HS-5 (cell line): Measurements from ENCODE around the gene SLF2.

Experiments used
- DNase-seq: peaks from one replicate; pipeline ENCODE4 v3.0.0-alpha.2; 2012; ENCODE audit warnings: low read depth

SLF2 gene

GRCh38 chr10:100901051-100901450 is 11.7 kb upstream of the SLF2 start:
- no peak for DNase-seq

- no peak for DNase-seq
These were observed 10.1 kb upstream of the SLF2 start for GRCh38 chr10:100902622-100903021.

- no peak for DNase-seq
These were observed 7.8 kb upstream of the SLF2 start for GRCh38 chr10:100904917-100905316.

- no peak for DNase-seq
These were observed 5.6 kb upstream of the SLF2 start for GRCh38 chr10:100907175-100907574.

GRCh38 chr10:100907773-100908363 is 4.9 kb upstream of the SLF2 start:
- DNase-seq: no peak

GRCh38 chr10:100908378-100908777 is 4.4 kb upstream of the SLF2 start:
- DNase-seq: no peak

- DNase-seq: no peak
These were observed 3.1 kb upstream of the SLF2 start for GRCh38 chr10:100909501-100910263.

GRCh38 chr10:100911472-100911871 is 1.3 kb upstream of the SLF2 start:
- DNase-seq: no peak

GRCh38 chr10:100912013-100912604 is 654 bp upstream of the SLF2 start:
- no peak for DNase-seq

GRCh38 chr10:100913470-100913865 is 705 bp downstream of the SLF2 start:
- DNase-seq: no peak

- DNase-seq: no peak
These were observed 4.3 kb downstream of the SLF2 start for GRCh38 chr10:100917071-100917470.

- DNase-seq: no peak
These were observed 10.8 kb downstream of the SLF2 start for GRCh38 chr10:100923580-100923979.

- no peak for DNase-seq
These were observed 14.5 kb downstream of the SLF2 start for GRCh38 chr10:100927266-100927665.

- DNase-seq: no peak
These were observed 15.3 kb downstream of the SLF2 start for GRCh38 chr10:100928039-100928438.

GRCh38 chr10:100930368-100930767 is 17.6 kb downstream of the SLF2 start:
- DNase-seq: no peak

- DNase-seq: no peak
These were observed 21.4 kb downstream of the SLF2 start for GRCh38 chr10:100934084-100934659.

- DNase-seq: no peak
These were observed 27.1 kb downstream of the SLF2 start for GRCh38 chr10:100939763-100940344.

- DNase-seq: no peak
These were observed 29.5 kb downstream of the SLF2 start for GRCh38 chr10:100942229-100942628.

- no peak for DNase-seq
These were observed 30.7 kb downstream of the SLF2 start for GRCh38 chr10:100943508-100943907.

- no peak for DNase-seq
These were observed 33.0 kb downstream of the SLF2 start for GRCh38 chr10:100945754-100946153.

- DNase-seq: no peak
These were observed 36.2 kb downstream of the SLF2 start for GRCh38 chr10:100948916-100949315.

GRCh38 chr10:100960251-100960650 is 47.5 kb downstream of the SLF2 start:
- no peak for DNase-seq
